LNCaP clone FGC (cell line): Measurements from ENCODE around the gene P3H2.

ENCODE experiments used
- DNase-seq: peaks from one replicate; pipeline ENCODE4 v3.0.0-alpha.2; 2011; ENCODE audit warnings: low read depth
- H3K4me3 ChIP-seq: 2 replicates; pipeline ENCODE4 v1.5.1; 2011; ENCODE audit warnings: mild to moderate bottlenecking, low read depth, low read length, control low read depth
- TF ChIP-seq, protein P1 (sequence below): IDR thresholded peaks from 2 replicates; pipeline ENCODE4 v1.5.1; 2012; ENCODE audit warnings: mild to moderate bottlenecking; ENCODE audit not compliant: control insufficient read depth, insufficient read depth; ENCODE audit errors: extremely low read depth

P3H2 gene

DNA sequence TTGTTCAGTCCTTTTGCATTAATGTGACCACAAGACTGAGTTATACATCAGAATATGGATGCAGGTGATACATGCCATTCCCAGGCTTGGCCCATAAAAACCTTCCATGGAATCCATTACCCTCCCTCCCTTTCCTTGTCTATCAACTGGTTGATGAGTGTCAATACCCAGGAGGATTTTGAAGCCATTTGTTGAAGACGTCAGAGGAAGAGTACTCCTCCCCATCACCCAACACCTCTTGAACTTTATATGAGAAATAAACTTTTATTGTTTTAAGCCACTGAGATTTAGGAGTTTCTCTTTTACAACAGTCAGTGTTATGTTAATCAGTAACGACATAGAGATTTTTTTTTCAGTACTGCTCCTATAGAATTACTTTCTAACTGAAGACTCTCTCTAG lies 55.5 kb downstream of the P3H2 start:
- DNase-seq, result no peak
- TF ChIP-seq, protein P1, sequence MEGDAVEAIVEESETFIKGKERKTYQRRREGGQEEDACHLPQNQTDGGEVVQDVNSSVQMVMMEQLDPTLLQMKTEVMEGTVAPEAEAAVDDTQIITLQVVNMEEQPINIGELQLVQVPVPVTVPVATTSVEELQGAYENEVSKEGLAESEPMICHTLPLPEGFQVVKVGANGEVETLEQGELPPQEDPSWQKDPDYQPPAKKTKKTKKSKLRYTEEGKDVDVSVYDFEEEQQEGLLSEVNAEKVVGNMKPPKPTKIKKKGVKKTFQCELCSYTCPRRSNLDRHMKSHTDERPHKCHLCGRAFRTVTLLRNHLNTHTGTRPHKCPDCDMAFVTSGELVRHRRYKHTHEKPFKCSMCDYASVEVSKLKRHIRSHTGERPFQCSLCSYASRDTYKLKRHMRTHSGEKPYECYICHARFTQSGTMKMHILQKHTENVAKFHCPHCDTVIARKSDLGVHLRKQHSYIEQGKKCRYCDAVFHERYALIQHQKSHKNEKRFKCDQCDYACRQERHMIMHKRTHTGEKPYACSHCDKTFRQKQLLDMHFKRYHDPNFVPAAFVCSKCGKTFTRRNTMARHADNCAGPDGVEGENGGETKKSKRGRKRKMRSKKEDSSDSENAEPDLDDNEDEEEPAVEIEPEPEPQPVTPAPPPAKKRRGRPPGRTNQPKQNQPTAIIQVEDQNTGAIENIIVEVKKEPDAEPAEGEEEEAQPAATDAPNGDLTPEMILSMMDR, result no peak
- H3K4me3 ChIP-seq, result no peak overlapping the region

DNA sequence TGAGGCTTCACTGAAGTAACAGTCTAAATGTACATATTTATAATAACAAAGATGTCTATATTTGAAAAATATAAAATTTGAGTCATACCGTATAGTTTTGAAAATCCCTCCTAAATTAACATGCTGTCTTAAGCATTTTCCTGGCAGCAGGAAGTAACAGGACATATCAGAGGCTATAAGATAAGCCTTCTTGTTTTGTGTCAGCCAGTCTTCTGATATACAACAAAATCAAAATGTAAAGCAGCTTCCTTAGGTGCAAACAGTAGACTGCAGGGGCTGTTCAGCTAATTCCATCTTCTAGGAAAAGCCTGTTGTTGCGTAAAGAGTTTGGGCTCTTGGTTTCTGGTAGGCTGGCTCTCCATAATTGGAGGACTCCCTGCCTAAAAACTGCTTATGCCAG lies 56.0 kb downstream of the P3H2 start:
- TF ChIP-seq, protein P1, result no peak
- no peak overlapping the region for H3K4me3 ChIP-seq
- DNase-seq, result no peak

DNA sequence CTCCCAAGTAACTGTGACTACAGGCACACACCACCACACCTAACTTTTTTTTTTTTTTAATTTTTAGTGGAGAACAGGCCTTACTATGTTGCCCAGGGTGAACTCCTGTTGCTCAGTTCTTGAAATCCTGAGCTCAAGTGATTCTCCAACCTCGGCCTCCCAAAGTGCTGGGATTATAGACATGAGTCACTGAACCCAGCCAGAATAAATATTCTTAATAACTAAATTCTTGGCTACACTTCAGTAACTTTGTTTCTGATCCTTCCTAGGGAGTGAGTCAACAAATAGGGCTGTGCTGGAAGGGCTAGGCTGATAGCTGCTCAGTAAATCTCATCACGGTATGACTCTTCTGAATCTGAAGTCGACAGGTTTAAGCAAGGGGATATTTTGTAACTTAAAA lies 56.6 kb downstream of the P3H2 start:
- H3K4me3 ChIP-seq, result no peak overlapping the region
- peak; percentile 63 for DNase-seq
- TF ChIP-seq, protein P1, result no peak

DNA sequence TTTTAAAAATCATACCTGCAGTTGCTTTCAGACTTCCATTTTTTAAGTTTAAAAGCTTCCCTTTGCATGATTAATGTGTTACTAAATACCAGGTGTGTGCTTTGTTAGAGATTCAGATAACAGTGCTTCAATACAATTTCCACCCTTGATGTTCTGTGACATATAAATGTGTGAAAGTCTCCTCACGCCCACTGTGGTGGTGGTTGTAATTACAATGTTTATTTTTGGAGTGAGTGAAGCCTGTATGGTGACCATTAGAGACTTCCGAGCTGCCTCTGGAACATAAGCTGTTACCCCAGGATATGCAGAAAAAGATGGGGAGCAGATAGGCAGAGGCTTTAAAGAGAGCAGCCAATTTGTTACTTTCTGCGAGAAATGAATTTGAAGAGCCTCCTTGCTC lies 57.2 kb downstream of the P3H2 start:
- no peak for DNase-seq
- no peak overlapping the region for H3K4me3 ChIP-seq
- TF ChIP-seq, protein P1, result no peak

DNA sequence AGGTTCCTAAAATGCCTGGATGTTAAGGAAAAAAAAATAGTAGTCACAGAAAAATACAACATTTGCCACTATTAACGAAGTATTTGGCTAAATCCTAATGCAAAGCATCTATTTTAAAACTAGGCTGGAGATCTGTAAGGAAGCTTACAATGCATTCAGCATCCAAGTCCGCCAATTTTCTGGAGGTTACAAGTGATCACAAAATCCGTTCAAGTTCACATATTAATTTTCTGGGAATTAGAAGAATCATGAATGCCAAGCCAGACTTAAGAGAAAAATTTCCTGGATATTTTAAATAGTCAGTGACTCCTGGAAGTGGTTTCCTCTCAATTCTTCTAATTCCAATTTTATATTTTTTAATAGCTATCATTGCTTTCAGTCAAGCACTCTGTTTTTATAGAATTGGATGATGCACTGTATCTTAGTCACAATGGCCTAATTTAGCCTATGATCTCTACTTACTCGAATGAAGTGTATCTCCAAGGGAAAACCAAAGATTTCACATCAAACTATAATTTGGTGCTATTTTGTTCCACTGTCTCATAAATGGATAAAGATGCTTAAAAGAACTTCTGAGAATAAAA lies 60.4 kb downstream of the P3H2 start:
- no peak overlapping the region for H3K4me3 ChIP-seq
- DNase-seq, result no peak
- TF ChIP-seq, protein P1, result no peak

DNA sequence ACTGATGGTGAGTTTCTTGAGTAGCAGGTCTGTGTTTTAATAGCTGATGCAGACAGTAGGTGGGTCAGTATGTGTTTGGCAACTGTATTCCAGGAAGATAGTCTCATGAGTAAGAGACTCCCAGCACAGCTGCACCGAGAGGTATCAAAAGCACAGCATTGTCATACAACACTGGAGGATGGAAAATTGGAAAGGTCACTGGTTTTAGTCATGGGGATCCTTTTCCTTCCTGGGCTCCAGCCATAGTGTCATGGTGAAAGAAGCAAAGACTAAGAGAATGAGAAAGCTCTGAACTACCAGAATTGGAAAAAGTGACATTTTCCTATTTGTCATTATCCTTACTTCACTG lies 61.5 kb downstream of the P3H2 start:
- TF ChIP-seq, protein P1, result no peak
- no peak for DNase-seq
- no peak overlapping the region for H3K4me3 ChIP-seq

DNA sequence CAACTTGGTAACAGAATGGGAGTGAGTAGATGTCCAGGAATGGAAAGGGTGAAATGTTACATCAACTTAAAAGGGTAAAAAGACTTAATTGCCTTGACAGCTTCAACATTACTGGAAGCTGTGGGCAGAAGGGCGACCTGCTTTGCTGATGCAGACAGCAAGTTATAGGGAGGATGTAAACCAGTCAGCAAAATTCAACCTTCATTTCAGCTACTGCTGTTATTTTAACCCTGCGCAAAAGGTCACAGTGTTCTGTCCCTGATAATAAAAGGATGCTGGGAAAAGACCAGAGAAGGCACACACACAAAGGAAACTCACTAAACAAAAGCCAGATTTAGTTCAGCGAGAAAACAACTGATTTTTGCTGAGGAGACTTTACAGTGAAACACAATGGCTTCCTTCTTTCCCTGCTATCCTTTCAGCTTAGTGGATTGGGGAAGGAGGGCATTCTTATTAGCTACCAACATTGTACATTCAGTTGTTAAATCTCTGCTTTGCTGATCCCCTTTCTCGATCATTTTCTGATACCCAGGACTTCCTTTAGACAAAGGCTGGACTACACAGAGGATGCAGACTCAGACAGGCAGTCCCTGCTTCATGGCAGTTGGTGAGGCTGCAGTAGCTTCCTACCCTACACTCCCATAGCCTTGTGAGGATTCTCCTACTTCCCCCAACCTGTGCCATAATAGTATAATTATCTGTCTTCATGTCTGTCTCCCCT lies 62.0 kb downstream of the P3H2 start:
- no peak overlapping the region for H3K4me3 ChIP-seq
- DNase-seq, result no peak
- TF ChIP-seq, protein P1, result no peak
